Neural progenitor cell (in vitro differentiated cells): Measurements from ENCODE around the gene FLVCR1.

ENCODE experiments used
- CTCF ChIP-seq: fragments of 200-600 bp; sonication (generic); IDR thresholded peaks from 2 replicates; pipeline ENCODE4 v1.5.1; 2017; ENCODE audit warnings: antibody characterized with exemption, mild to moderate bottlenecking
- EZH2 ChIP-seq: fragments of 200-600 bp; sonication (generic); IDR thresholded peaks from 2 replicates; pipeline ENCODE4 v1.6.1; 2017; ENCODE audit warnings: antibody characterized with exemption, mild to moderate bottlenecking, moderate library complexity

DNA sequence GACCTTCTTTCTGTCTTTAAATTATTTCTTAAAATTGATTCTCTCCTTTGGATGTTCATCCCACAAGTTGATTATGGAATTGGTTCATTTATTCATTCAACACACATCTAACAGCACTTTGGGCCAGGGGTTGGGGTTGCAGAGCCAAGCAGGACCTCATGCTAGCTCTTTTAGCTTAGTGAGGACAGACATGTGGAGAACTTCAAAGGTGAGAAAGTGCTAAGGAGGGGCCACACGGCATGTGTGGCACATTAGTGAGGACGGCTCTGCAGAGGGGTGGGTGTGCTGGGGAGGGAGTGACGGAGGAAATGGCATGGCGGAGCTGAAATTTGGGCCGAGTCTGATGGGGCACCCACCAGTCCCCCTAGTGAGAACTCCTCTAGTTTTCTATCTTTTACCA, 59.8 kb downstream of the FLVCR1 start:
- TF ChIP-seq CTCF (no peak), EZH2 (no peak)
